BJ (cell line): ENCODE measurements around the gene ATXN10. TPM values are rescaled to one million over a fixed set of nuclear protein-coding genes. Genes with fewer than 3 reads are reported as not detected.

ENCODE experiments used
- CTCF ChIA-PET: fragments of 350-600 bp; formaldehyde crosslinking; extraction: SDS; loops from one replicate; lab custom pipeline; 2021; ENCODE audit warnings: antibody characterized with exemption, inconsistent platforms; lab: Yijun Ruan, JAX
- POLR2A ChIA-PET: fragments of 300-600 bp; sonication (Branson Sonifier 250); formaldehyde crosslinking; extraction: SDS; loops from one replicate; lab custom pipeline; 2021; ENCODE audit warnings: antibody characterized with exemption; lab: Charles Lee
- DNase-seq: peaks from one replicate; pipeline ENCODE4 v3.0.0-alpha.2; 2011; ENCODE audit warnings: low read depth
- H3K27me3 ChIP-seq: 2 replicates; pipeline ENCODE4 v1.6.0; 2011; ENCODE audit warnings: low read length; ENCODE audit not compliant: control insufficient read depth, insufficient read depth
- H3K36me3 ChIP-seq: 2 replicates; pipeline ENCODE4 v1.5.1; 2011; ENCODE audit warnings: low read length; ENCODE audit not compliant: control insufficient read depth, insufficient read depth
- H3K4me3 ChIP-seq: 2 replicates; pipeline ENCODE4 v1.5.1; 2011; ENCODE audit warnings: low read depth, mild to moderate bottlenecking, control low read depth, low read length
- polyA plus RNA-seq: library from polyadenylated mRNA; depleted of rRNA; stranded (reverse); fragments of >200 nt; gene quantifications from 2 replicates; pipeline ENCODE4 v1.2.3, GENCODE V29; 2011
- TF ChIP-seq, protein P1 (sequence below): IDR thresholded peaks from 2 replicates; pipeline ENCODE4 v1.5.1; 2011; ENCODE audit warnings: low read depth, mild to moderate bottlenecking, control low read depth, inconsistent platforms, low read length, moderate library complexity; ENCODE audit not compliant: insufficient read depth

The ATXN10 gene
- polyA plus RNA-seq, 1 experiment = 328 TPM

DNA sequence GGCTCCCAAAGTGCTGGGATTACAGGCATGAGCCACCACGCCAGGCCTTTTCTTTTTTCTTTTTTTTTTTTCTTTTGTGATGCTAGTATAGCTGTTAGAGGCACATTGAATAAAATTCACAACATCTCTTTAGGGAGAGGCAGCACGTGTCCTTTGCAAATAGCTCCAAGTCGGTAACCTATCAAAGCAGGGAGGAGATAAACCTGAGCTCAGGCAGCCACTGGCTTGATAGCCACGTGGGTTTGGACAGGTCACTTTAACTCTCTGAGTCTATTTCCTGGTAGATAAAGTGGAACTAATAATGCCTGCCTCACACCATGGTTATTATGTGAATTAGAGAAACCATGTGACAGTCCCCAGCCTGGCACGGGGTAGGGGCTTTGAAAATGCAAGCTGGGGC is 43.1 kb upstream of the ATXN10 start:
- TF ChIP-seq, protein P1, sequence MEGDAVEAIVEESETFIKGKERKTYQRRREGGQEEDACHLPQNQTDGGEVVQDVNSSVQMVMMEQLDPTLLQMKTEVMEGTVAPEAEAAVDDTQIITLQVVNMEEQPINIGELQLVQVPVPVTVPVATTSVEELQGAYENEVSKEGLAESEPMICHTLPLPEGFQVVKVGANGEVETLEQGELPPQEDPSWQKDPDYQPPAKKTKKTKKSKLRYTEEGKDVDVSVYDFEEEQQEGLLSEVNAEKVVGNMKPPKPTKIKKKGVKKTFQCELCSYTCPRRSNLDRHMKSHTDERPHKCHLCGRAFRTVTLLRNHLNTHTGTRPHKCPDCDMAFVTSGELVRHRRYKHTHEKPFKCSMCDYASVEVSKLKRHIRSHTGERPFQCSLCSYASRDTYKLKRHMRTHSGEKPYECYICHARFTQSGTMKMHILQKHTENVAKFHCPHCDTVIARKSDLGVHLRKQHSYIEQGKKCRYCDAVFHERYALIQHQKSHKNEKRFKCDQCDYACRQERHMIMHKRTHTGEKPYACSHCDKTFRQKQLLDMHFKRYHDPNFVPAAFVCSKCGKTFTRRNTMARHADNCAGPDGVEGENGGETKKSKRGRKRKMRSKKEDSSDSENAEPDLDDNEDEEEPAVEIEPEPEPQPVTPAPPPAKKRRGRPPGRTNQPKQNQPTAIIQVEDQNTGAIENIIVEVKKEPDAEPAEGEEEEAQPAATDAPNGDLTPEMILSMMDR = no peak
- ChIA-PET POLR2A (no interaction called here), CTCF (interaction anchor here (0.6 to 1.6 kb wide), 4 partner anchors 9 to 1064 kb away, joined by 3 to 5 read pairs (median 4); no protein-coding TSS in a partner anchor)
- H3K4me3 ChIP-seq = no peak overlapping the region
- no peak for DNase-seq
- H3K36me3 ChIP-seq = no peaks in the 10 kb centered on the region
- peaks cover 5% of the 10 kb centered on the region; the same call in 1 of the 2 replicates for H3K27me3 ChIP-seq

DNA sequence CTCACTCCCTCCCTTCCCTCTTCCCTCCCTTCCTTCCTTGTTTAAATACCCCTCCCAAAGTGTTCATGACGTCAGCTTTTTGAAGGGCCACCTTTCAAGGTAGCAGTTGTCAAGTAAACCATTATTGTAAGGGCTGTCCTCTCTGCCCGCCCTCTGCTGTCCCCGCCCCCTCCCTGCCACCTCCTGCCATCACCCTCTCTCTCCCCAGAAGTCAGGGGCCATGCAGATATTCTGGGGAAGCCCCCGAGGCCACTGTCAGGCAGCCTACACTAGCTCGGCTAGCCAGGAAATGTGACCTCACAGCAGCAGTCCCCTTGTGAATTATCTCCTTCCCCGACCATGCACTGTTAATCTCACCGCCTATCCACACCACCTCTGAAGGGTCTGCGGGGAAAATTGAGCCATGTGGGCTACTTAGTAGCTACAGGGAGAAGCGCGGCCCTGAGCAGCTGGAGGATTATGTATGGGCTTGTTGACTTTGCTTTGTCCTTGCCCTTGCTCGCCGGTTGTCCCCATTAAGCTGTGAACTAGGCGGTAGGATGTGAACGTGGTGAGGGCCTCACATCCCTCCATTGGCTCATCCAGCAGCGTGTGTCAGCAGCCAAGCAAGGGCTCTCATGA is 42.1 kb upstream of the ATXN10 start:
- no peaks in the 10 kb centered on the region for H3K36me3 ChIP-seq
- H3K27me3 ChIP-seq = peaks cover 5% of the 10 kb centered on the region
- DNase-seq = no peak
- TF ChIP-seq, protein P1 = no peak
- H3K4me3 ChIP-seq = no peak overlapping the region
- POLR2A ChIA-PET = no interaction called here
- CTCF ChIA-PET = interaction anchor here (0.7 to 1.6 kb wide), 5 partner anchors 8 to 238 kb away, joined by 3 to 5 read pairs (median 4); no protein-coding TSS in a partner anchor

DNA sequence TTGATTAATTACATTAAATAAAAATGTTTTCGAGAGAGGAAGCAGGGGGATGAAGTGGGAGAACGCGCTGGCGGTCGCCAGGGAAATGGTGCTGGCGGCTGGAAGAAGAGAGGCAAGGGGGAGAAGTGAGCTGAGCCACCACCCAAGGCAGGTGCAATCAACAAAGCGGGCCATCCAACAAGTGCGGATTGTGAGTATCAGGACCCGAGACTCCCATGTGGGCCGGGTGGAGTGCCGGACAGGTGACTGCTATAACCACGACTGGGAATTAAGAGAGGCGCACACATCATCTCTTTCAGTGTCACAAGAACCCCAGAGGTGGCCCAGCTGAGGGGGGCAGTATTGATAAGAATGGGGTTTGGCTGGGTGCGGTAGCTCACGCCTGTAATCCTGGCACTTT is 41.2 kb upstream of the ATXN10 start:
- no peak for DNase-seq
- Histone ChIP-seq H3K36me3 (no peaks in the 10 kb centered on the region), H3K27me3 (peaks cover 5% of the 10 kb centered on the region), H3K4me3 (no peak overlapping the region)
- CTCF ChIA-PET = interaction anchor here (0.7 to 1.2 kb wide), 3 partner anchors 11 to 15 kb away, joined by 3 to 4 read pairs (median 3); no protein-coding TSS in a partner anchor
- TF ChIP-seq, protein P1 = no peak
- POLR2A ChIA-PET = no interaction called here

DNA sequence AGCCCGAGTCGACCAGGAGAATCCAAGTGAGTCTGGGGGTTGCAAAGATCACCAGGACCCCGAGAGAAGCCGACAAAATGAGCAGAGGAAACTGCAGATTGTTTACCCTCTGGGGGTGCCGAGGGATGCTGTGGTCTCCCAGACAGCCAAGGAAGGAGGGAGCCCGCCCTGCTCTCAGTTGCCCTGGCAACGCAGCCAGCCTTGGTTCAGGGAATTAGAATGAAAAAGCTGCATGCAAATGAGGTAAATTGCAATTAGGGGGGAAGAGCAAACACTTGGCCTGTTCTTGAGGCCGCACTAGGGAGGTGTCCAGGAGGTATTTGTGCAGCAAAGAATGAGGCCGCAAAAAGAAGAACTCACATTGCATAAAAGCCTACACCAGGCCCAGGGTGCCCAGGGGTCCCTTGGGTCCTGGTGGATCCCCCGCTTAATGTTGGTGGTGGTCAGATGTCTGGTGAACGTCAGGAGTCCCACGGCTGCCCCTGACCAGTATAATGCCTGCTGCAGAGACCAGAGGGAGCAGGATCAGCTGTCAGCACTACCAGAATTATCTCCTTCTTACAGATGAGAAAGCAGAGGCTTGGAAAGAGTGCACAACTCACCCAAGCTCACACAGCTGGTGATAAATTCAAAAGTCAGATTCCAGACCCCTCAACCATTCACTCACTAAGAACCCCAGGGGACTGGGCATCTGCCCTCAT is 40.3 kb upstream of the ATXN10 start:
- CTCF ChIA-PET = interaction anchor here (0.9 to 1.2 kb wide), 3 partner anchors 14 to 18 kb away, joined by 3 to 4 read pairs (median 3); no protein-coding TSS in a partner anchor

More for the DNA sequence above, 40.3 kb upstream of the ATXN10 start:
- Histone ChIP-seq H3K27me3 (peaks cover 5% of the 10 kb centered on the region), H3K4me3 (no peak overlapping the region), H3K36me3 (no peaks in the 10 kb centered on the region)
- POLR2A ChIA-PET = no interaction called here
- TF ChIP-seq, protein P1 = no peak
- DNase-seq = no peak
